ENCODE data around the gene LAMTOR3.

- TF ChIP-seq CTCF (IDR thresholded peaks at IDR 0.05), result no peak
- TF ChIP-seq EP300 (IDR thresholded peaks at IDR 0.05), result no peak
Measured at GRCh38 chr4:99863804-99864203, 30.4 kb downstream of the LAMTOR3 start.

All from esophagus muscularis mucosa (tissue), 3 donors.